Muscle of leg (tissue), 11 donors: ENCODE measurements around the gene KIAA1755. TPM values are rescaled to one million over a fixed set of nuclear protein-coding genes. Genes with fewer than 3 reads are reported as not detected.
A peak's percentile ranks its signal among the peaks of the same experiment; 100 is the strongest.

ENCODE experiments used
- DNase-seq: peaks from one replicate; pipeline ENCODE4 v3.0.0; 2013
- H3K27ac ChIP-seq: one replicate; pipeline ENCODE4 v1.5.1; 2013; ENCODE audit warnings: mild to moderate bottlenecking, low read length, control low read depth
- H3K27me3 ChIP-seq: one replicate; pipeline ENCODE4 v1.6.1; 2013; ENCODE audit warnings: low read length; ENCODE audit not compliant: control insufficient read depth, insufficient read depth
- H3K36me3 ChIP-seq: one replicate; pipeline ENCODE4 v1.6.1; 2013; ENCODE audit warnings: low read length; ENCODE audit not compliant: control insufficient read depth, insufficient read depth
- H3K4me1 ChIP-seq: one replicate; pipeline ENCODE4 v1.6.1; 2013; ENCODE audit warnings: low read length; ENCODE audit not compliant: control insufficient read depth, insufficient read depth
- H3K4me3 ChIP-seq: one replicate; pipeline ENCODE4 v1.5.1; 2013; ENCODE audit warnings: low read length, control low read depth
- H3K9me3 ChIP-seq: replicated peaks from 2 replicates; pipeline ENCODE4 v1.6.1; 2013; ENCODE audit warnings: low read depth, low read length; ENCODE audit not compliant: control insufficient read depth
- WGBS: methylation state at CpG from one replicate; pipeline ENCODE4 v1.1.5; 2013; ENCODE audit warnings: missing lambda C conversion rate; ENCODE audit not compliant: insufficient coverage; 5-methylcytosine and 5-hydroxymethylcytosine counted together
- polyA plus RNA-seq, 8 donors: library from polyadenylated mRNA; unstranded; fragments of 120-200 nt; gene quantifications; one replicate each; pipeline versions ENCODE4 v1.2.1 to v1.2.3, GENCODE V29; 2013; ENCODE audit warnings: inconsistent platforms in 1 of 8, low replicate concordance in 1 of 8; ENCODE audit not compliant: insufficient read length in 8 of 8, insufficient read depth in 1 of 8
- total RNA-seq: library from RNA; stranded (reverse); fragments of 120-200 nt; gene quantifications from one replicate; pipeline ENCODE4 v1.2.4, GENCODE V29; 2013

Gene KIAA1755
- total and polyA plus RNA-seq, 9 donors: 5.0 to 19.6 (median 9.7) TPM

DNA sequence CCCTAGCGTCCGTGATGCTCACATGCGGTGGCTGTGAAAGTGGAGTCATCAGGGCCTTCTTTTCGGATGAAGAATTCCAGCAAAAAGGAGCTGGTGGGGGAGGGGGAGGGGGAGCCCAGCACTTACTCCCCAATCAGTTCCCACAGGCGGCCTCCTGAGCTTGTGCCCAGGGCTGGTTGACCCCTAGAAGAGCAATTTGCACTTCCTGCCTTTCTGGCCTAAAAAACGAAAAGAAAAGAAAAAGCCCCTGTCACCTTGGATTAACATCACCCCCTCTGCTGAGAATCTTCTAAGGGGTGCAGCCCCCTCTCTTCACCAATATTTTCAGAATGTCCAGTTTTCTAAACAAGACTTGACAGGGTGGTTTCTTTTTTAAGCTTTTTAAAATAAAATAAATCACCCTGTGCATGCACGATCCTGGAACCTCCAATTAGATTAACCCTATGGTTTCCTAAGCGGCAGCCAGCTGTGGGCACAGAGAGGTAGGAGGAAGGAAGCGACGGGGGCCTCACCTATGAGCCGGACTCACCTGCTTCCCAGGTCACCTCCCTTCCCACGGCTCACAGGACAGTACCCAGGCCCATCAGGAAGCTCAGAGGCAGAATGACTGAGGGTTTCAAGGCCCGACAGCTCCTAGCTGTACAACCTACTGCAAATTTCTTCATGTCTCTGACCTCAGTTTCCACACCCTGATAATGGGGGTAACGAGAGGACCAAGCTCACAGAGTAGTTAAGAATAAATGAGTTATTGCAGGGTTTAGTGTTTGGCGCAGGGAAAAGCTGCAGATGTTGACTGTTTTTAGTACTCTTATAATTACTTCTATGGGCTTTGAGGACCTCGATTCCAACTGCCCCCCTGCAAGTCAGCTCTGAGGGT, 85.0 kb downstream of the KIAA1755 start:
- Histone ChIP-seq H3K36me3 (no peaks in the 10 kb centered on the region), H3K27ac (no peak overlapping the region), H3K27me3 (no peaks in the 10 kb centered on the region), H3K9me3 (no peaks in the 10 kb centered on the region), H3K4me3 (no peak overlapping the region), H3K4me1 (peaks cover 10% of the 10 kb centered on the region)
- WGBS: no CpG with 5 or more reads among the region's 16 CpGs
- no peak for DNase-seq

DNA sequence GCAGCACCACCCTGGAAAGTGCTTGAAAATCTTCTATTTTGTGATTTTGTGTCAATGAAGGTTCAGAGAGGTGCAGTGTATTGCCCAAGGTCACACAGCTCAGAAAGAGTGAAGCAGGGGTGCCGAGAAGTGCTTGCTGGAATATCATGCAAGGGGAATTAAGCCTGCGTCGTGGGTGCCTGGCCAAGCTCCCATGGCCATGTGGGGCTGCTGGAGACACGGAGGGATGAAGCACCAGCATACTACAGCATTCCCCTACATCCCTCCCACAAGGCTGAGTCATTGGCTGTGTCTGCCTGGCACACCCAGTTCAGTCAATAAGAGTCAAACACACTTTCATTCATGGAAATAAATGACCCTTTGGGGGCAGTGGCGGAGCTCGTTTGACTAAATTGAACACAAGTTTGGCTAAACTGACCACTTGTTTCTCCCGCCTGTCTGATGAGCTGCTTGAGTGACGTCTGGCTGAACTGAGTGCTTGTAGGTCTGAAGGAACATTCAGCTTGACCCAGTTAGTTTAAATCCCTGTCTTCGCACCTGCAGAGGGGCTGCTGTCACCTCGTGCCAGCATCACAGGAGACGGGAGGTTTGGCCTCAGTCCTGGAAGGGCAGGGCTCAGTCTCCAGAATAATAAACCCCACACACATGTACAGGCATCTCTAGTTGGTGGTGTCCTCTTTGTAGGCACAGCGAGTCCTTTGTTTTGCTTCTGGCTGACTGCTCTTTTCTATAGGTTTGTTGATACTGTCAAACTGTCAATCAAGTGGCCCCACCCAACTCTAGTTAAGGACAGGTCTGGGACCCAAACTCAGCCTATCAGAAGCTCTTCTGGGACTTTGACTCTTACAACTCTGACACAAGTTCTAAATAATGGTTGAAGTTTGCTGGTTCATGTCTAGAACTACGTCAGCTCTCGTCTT, 87.0 kb downstream of the KIAA1755 start:
- Histone ChIP-seq H3K36me3 (no peaks in the 10 kb centered on the region), H3K9me3 (no peaks in the 10 kb centered on the region), H3K4me3 (no peak overlapping the region), H3K27me3 (no peaks in the 10 kb centered on the region), H3K27ac (no peak overlapping the region), H3K4me1 (peaks cover 16% of the 10 kb centered on the region)
- DNase-seq: peak; percentile 61
- 36% methylated on average over 8 of the region's 14 CpGs for WGBS

DNA sequence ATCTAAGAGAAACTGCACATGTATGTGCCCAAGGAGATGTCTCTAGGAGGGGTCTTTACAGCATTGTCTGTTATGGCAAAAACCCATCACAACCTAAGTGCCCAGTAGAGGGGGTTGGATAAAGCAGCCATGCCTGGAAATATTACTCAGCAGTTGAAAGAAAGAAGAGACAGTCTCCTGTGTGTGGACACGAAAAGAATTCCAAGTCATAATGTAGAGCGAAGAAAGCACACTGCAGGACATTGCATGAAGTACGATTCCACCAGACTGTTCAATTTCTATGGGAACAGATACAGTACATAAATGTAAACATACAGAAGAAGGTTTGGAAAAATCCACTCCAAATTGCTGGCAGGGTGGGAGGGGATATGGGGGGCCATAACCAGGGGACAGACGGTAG, 88.1 kb downstream of the KIAA1755 start:
- Histone ChIP-seq H3K36me3 (no peaks in the 10 kb centered on the region), H3K27ac (no peak overlapping the region), H3K4me1 (peaks cover 22% of the 10 kb centered on the region), H3K4me3 (no peak overlapping the region), H3K27me3 (no peaks in the 10 kb centered on the region), H3K9me3 (no peaks in the 10 kb centered on the region)
- WGBS: no CpG with 5 or more reads among the region's 4 CpGs
- peak; percentile 87 for DNase-seq

DNA sequence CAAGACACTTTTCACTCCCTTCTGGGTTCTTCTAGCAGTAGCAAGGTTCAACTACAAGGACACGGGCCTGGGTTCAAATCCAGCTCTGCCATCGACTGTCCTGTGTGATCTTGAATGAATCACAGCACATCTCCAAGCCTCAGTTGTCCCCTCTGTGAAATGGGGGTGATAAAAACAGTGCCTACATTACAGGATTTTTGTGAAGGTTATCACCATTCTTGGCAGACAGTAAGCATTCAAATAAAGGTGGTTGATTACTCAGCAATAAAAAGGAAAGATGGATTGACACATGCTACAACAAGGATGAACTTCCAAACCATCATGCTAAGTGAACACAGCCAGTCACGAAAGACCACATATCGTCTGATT, 88.9 kb downstream of the KIAA1755 start:
- WGBS: no CpG with 5 or more reads among the region's 4 CpGs
- no peak for DNase-seq
- no peak overlapping the region for H3K27ac ChIP-seq
- H3K27me3 ChIP-seq: no peaks in the 10 kb centered on the region
- H3K36me3 ChIP-seq: no peaks in the 10 kb centered on the region
- H3K4me3 ChIP-seq: no peak overlapping the region
- H3K9me3 ChIP-seq: no peaks in the 10 kb centered on the region
- H3K4me1 ChIP-seq: peaks cover 24% of the 10 kb centered on the region

DNA sequence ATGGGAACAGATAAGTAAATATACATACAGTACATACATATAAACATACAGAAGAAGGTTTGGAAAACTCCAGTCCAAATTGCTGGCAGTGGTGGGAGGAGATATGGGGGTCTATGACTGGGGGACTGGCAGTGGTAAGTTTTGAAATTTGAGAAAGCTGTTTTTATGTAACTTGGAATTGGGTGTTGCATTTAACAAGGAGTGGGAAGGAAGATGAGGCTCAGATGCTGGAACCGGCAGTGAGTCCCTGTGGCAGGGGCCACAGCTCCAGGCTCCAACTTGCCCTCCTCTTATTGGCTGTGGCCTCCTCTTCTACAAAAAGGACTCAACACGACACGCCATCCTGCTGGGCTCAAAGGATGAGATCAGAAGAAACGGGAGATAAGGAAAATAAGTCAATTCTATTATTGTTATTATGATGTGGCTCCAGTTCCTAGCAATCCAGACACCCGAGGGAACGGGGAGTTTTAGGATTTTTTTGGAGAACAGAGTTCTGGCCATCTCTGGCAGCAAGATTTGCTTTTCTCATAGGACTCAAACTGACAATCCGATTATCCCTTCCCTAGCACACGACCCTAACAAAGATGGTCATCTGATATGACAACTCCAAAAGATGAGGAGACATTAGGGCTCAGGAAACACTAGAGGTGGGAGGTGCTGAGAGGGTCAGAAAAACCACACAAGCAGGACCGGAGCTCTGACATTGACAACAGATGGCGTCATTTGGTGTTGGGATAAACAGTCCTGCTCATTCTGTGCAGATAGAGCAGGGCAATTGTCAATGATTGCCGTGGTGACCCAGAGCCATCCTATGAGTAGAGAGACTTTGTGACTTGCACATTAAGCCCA, 89.5 kb downstream of the KIAA1755 start:
- DNase-seq: peak; percentile 78
- 47% methylated on average over 2 of the region's 11 CpGs for WGBS
- Histone ChIP-seq H3K27me3 (no peaks in the 10 kb centered on the region), H3K4me1 (peaks cover 29% of the 10 kb centered on the region), H3K9me3 (no peaks in the 10 kb centered on the region), H3K4me3 (no peak overlapping the region), H3K27ac (no peak overlapping the region), H3K36me3 (no peaks in the 10 kb centered on the region)

DNA sequence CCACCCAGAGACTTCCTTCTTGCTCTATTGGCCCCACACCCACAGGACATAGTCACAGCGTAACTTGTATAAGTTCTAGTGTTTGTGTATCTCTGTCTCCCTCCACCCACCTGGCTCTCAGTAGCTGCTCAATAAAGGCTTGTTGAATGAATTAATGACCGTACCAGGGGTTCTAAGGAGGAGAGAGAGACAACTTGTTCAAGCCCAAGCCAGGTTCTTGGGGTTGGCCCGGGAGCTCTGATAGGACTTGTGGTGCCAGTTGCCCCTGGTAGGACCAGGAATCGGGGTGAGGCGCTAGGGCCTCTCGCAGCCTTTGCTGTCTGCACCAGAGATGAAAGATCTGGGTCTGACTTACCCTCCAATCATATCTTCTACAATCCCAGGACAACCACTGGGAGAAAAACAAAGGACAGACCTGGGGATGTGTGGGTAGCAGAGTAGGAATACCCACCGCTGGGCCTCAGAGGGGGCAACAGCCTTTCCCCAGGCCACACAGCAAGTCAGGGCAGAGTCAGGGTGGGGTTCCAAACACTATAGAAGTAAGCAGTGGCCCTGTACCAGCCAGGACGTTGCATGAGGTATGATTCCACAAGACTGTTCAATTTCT, 90.2 kb downstream of the KIAA1755 start:
- Histone ChIP-seq H3K4me1 (peaks cover 31% of the 10 kb centered on the region), H3K4me3 (no peak overlapping the region), H3K9me3 (no peaks in the 10 kb centered on the region), H3K27me3 (no peaks in the 10 kb centered on the region), H3K36me3 (no peaks in the 10 kb centered on the region), H3K27ac (no peak overlapping the region)
- WGBS: 83% methylated on average over 3 of the region's 8 CpGs
- DNase-seq: no peak

DNA sequence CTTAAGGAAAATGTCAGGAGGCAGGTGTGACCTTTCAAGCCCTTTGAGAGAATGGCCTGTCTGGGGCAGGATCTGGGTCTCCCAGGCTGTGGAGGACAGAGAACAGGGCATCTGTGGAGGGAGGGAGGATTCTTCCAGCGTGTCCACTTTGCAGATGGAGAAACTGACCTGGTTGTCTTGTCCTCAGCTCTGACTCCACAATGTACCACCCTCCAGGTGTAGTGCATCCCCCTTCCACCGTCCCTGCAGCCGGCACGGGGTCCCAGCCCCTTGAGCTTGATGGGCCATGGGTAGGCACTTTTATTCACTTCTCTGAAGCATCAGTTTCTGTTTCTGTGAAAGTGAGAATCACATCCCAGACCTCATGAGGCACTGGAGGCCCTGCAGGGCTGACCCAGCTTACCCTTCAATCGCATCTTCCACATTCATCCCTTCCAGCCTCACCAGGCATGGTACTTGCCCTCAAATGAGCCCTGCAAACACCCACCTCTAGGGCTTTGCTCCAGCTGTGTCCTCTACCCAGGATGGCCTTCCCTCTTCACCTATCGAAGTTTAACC, 90.8 kb downstream of the KIAA1755 start:
- H3K27me3 ChIP-seq: no peaks in the 10 kb centered on the region
- no peaks in the 10 kb centered on the region for H3K36me3 ChIP-seq
- H3K4me1 ChIP-seq: peaks cover 36% of the 10 kb centered on the region
- 78% methylated on average over 5 of the region's 6 CpGs for WGBS
- no peak overlapping the region for H3K27ac ChIP-seq
- no peak overlapping the region for H3K4me3 ChIP-seq
- no peak for DNase-seq
- H3K9me3 ChIP-seq: no peaks in the 10 kb centered on the region

DNA sequence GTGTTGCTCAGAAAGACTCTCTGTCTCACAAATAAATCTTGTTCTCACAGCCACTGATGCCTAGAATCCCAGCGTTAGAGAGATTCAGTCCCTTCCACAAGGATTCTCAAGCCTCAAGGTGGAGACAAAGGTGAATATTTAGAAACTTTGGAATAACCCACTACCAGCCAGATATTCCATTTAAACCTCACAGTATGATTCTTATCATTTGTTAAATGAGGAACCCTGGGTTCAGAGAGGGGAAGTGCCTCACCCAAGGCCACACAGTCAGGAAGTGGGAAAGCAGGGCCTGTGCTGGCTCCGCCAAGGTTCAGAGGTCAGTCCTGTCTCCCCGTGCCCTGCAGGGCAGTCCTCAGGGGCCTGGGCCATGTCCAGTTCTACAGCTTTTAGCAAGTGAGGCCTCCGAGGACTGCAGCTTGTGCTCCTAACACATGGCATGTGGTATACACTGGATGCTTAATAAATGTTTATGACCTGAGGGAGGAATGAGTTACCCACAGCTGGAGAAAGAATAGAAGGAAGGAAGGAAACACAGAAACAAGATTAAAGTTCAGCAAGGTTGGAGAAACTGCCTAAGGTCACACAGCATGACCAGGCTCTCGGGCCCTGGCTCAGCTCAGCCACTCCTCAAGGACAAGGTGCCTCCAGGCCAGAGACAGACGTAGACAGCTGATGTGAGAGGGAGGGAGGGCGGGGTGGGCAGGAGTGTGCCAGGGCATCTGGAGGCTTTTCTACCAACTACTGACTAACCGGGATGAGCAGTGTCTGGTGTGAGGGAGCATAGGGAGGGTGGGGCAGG, 91.5 kb downstream of the KIAA1755 start:
- WGBS: 69% methylated on average over 4 of the region's 8 CpGs
- Histone ChIP-seq H3K27ac (no peak overlapping the region), H3K36me3 (no peaks in the 10 kb centered on the region), H3K9me3 (no peaks in the 10 kb centered on the region), H3K27me3 (no peaks in the 10 kb centered on the region), H3K4me3 (no peak overlapping the region), H3K4me1 (peaks cover 38% of the 10 kb centered on the region)
- DNase-seq: no peak
